IPS-NIHi11 (cell line): ENCODE results near the gene ADGRG3.
"Not testable (repeated sequence)": the region's sequence is repeated elsewhere in the genome, so short reads cannot be mapped to it uniquely, and the experiment has no call there.

Experiments used
- DNase-seq: peaks from one replicate; pipeline ENCODE4 v3.0.0; 2012; ENCODE audit warnings: mixed read lengths, low spot score

The ADGRG3 gene

DNA sequence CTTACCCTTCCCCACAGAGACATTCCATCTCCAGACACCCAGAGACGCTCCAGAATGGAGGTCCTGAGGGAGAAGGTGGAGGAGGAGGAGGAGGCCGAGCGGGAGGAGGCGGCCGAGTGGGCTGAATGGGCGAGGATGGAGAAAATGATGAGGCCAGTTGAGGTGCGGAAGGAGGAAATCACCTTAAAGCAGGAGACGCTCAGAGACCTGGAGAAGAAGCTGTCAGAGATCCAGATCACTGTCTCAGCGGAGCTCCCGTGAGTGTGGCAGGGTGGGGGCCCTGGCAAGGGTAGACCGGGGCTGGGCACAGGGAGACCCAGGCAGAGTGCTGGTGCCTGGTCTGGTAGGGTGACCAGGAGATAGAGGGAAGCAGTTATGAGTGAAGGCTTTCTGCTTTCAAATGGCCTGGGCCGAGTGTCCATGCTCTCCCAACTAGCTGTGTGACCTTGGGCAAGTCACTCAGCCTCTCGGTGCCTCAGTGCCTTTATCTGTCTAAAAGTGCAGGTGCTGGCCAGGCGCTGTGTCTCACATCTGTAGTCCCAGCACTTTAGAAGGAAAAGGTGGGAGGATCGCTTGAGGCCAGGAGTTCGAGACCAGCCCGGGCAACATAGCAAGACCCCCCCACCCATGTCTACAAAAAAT, 29.9 kb downstream of the ADGRG3 start:
- DNase-seq: peak; percentile 4

DNA sequence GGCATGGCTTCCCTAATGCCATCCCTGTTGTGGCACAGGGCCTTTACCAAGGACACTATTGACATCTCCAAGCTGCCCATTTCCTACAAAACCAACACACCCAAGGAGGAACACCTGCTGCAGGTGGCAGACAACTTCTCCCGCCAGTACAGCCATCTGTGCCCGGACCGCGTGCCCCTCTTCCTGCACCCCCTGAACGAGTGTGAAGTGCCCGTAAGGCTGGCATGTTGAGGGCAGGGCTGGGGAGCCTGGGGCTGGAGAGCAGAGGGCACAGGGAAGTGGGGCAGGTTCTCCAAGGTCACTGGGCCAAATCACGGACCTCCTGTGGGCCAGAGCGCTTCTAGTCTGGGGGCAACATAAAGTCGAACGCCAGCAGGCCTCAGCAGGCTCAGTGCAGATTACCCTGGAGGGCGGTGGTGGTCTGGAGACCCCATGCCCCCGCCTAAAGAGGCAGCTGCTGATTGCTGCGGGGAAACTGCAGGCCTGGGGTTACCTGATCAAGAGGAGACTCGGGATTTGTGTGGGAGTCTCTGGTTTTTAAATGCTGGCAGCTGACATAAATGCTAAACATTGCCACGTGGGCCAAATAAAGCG, 30.8 kb downstream of the ADGRG3 start:
- peak; percentile 3 for DNase-seq

DNA sequence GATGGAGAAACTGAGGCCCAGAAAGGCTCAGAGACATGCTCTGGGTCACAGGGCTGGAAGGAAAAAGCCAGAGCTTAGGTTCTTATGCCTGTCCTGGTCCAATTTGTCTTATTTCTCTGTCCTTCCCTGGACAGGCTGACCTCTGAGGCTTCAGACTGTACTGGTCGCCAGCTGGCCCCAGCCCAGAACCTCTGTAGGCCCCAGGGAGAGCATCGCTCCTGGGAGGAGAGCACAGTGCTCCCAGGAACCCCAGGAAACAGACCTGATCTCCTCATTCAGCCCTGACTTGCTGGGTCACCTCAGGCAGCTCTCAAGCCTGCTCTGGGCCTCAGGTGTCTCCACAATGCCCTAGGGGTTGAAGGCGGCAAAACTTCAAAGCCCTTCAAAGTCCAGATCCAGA, 31.4 kb downstream of the ADGRG3 start:
- DNase-seq: peak; percentile 2

DNA sequence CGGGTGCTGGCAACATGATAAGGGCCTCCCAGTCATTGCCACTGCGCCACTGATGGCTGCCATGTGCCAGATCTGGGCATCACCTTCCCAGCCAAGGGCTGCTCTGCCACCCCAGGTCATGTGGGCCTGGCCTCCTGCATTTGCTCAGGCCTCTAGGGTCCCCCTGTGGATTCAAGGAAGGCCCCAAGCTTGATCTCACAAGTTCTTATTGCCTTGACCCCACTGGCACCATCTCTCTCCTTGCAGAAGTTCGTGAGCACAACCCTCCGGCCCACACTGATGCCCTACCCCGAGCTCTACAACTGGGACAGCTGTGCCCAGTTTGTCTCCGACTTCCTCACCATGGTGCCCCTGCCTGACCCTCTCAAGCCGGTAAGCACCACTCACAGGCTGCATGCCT, 31.8 kb downstream of the ADGRG3 start:
- no peak for DNase-seq

DNA sequence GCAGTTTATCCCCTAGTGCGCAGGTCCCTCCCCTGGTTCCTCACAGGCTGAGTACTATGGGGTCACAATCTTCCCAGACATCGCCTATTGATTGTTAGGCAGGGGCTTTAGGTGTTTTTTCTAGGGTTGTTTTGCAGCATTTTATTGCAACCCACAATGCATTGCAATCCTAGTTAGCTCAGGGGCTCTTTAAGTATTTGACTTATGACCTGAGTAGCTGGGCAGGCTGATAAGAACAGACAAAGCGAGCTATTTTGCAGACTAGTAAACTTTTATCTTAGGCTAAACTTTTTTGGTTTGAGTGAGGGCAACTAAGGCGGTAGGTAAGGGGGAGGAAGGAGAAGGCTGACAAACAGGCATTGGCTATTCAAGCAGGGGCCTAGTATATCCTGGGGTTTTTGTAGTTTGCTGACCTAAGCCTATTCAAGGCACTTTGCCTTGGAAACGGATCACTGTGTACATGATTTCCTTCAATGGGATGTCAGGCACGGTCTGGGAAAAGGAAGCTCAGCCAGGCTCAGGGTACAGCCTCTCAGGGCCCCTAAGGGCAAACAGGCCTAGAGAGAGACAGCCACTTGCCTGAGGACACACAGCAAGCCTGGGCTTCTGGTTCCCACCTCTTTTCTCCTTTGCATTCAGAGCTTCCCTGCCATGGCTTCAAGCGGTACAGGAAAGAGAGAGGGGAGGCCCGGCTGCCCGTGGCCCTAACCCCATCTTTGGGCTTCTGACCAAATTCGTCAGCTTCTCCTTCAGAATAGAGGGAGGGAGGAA, 32.9 kb downstream of the ADGRG3 start:
- DNase-seq: peak; percentile 2

DNA sequence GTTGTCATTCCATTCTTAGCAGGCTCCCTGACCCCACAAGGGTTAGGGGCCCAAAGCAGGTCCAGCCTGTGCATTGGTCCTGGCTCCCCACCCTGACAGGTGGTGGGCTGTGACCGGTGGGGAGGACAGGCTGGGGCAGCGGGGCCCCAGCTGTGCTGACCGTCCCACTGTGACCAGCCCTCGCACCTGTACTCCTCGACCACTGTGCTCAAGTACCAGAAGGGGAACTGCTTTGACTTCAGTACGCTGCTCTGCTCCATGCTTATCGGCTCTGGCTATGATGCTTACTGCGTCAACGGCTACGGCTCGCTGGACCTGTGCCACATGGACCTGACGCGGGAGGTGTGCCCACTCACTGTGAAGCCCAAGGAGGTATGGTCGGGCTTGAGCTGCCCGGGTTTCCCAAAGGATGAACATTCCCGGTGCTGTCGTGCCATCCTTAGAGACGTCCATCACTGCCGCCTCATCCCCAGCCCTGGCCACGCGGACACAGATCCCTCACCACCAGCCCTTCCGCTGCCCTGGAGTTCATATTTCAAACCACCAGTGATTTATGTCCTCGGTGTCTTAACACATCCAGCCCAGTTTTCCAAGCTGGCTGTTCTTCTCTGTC, 33.8 kb downstream of the ADGRG3 start:
- peak; percentile 2 for DNase-seq

DNA sequence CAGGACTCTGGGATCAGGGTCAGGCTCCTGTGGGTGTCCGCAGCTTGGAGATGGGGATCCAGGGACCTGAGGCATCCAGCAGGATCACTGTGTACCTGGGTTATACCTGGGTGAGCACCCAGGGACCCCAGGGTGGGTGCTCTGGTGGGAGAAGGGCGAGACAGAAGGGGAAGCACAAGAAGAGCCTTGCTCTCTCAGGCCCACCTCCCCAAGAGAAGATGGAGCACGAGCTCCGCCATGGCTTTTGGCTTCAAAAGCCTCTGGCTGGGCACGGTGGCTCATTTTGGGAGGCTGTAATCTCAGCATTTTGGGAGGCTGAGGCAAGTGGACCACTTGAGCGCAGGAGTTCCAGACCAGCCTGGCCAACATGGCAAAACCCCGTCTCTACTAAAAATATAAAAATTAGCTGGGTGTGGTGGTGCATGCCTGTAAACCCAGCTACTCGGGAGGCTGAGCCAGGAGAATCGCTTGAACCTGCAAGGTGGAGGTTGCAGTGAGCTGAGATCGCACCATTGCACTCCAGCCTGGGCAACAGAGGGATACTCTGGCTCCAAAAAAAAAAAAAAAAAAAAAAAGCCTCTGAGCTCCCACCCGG, 35.4 kb downstream of the ADGRG3 start:
- peak; percentile 2 for DNase-seq

DNA sequence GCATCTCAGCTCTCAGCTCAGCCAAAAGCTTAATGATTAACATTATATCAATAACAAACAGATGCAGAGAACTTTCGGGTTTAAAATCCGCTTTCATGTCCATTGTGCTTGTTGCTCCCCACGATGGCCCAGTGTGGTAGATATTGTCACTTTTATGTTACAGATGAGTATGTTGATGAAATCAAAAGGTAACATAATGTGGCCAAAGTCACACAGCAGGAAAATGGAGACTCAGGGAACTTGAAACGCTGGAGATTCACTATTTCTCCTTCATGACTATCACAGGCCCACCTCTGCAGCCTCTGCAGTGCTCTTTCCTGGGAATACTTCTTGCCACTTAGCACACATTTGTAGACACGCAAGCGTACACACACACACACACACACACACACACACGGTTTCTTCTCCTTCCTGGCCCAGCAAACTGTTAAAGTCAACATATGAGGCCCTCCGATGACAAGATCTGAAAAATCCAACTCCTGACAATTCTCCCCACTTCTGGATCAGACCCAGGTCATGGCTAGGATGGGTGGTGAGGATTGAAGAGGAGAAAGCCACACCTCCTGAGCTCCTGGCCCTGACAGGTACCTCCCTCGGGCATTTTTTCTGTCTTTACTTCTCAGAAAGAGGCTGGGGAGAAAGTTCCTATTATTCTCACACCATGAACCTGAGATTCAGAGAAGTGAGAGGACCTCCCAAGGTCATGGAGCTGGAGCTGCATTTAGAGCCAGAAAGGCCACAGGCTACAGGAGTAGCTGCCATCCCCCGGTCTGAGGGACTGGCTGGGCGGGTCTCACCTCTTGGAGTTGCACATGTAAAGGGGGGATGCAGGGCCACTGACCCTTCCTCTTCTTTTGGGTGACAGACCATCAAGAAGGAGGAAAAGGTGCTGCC, 36.2 kb downstream of the ADGRG3 start:
- DNase-seq: peak; percentile 8

DNA sequence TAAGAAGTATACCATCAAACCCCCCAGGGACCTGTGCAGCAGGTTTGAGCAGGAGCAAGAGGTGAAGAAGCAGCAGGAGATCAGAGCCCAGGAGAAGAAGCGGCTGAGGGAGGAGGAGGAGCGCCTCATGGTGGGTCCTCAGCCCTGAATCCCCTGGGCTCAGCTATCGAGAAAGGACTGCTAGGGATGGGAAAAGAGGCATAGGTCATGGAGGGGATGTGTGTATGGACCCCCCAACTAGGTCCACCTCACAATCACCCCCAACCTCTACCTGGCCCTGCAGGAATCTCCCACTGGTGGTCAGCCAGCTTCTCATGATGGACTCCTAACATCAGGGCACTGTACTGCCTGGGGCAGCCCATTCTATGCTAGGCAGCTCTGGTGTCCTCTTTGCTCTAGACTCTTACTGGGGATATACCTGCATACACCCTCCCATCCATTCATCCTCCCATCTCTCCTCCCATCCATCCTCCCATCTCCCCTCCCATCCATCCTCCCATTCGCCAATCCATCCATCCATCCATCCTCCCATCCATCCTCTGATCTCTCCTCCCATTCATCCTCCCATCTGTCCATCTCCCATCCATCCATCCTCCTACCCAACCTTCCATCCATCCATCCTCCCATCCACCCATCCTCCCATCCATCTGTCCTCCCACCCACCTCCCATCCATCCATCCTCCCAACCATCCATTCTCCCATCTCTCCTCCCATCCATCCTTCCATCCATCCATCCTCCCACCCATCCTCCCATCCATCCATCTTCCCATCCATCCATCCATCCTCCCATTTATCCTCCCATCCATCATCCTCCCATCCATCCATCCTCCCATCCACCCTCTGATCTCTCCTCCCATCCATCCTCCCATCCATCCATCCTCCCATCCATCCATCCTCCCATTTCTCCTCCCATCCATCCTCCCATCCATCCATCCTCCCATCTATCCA, 37.1 kb downstream of the ADGRG3 start:
- peak; percentile 4 for DNase-seq

DNA sequence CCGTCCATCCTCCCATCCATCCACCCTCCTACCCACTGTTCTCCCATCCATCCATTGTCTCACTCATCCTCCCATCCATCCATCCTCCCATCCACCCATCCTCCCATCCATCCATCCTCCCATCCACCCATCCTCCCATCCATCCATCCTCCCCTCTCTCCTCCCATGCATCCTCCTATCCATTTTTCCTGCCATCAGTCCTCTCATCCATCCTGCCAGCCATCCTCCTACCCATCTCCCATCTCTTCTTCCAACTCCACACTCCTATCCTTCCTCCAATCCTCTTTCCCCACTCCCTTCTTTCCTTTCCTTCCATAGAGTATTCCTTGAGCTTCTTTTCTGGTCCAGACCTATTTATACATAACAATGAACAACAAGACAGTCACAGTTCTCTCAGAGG, 38.6 kb downstream of the ADGRG3 start:
- no peak for DNase-seq

DNA sequence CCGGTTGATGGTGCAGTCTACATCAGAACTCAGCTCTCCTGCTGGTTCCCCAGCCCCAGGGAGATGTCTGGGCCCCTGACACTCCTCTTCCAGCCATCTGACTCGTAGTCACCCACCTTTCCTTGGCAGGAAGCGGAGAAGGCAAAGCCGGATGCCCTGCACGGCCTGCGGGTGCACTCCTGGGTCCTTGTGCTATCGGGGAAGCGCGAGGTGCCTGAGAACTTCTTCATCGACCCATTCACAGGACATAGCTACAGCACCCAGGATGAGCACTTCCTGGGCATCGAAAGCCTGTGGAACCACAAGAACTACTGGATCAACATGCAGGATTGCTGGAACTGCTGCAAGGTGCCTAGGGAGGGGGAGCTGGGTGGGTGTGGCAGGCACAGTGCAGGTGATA, 39.2 kb downstream of the ADGRG3 start:
- no peak for DNase-seq

DNA sequence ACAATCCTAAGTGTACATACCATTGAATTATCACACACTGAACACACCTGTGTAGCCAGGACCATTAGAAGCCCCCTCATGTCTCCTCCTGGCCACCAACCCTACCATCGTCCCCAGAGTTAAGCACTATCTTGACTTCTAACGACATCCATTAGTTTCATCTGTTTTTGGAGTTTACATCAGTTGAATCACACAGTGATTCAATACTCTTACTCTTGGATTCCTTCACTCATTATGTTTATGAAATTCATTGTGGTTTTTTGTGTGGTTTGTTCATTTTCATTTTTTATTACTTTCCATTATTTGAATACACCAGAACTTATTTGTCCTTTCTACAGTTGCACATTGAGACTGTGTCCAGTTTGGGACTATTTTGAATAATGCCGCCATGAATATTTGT, 40.1 kb downstream of the ADGRG3 start:
- no peak for DNase-seq

DNA sequence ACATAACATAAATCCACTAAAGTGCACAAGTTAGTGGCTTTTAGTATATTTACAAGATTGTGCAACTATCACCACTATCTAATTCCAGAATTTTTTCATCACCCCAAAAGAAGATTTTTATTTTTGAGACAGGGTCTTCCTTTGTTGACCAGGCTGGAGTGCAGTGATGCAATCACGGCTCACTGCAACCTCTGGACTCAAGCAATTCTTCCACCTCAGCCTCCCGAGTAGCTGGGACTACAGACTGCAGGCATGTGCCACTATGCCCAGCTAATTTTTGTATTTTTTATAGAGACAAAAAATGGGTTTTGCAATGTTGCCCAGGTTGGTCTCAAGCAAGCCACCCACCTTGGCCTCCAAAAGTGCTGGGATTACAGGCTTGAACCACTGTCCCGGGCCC, 41.6 kb downstream of the ADGRG3 start:
- DNase-seq: no peak

DNA sequence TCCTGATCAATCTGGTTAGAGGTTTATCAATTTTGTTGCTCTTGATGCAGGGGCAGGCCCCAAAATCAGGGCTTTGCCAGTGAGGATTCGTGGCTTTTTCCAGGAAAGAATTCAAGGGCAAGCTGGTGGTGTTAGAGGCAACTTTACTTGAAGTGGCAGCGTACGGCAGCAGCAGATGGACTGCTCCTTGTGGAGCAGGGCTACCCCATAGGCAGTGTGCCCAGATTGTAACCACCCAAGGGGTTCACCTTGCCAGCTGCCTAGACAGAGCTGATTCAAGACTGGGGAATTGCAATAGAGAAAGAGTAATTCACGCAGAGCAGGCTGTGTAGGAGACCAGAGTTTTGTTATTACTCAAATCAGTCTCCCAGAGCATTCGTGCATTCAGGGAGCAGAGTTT, 43.2 kb downstream of the ADGRG3 start:
- DNase-seq: no peak

DNA sequence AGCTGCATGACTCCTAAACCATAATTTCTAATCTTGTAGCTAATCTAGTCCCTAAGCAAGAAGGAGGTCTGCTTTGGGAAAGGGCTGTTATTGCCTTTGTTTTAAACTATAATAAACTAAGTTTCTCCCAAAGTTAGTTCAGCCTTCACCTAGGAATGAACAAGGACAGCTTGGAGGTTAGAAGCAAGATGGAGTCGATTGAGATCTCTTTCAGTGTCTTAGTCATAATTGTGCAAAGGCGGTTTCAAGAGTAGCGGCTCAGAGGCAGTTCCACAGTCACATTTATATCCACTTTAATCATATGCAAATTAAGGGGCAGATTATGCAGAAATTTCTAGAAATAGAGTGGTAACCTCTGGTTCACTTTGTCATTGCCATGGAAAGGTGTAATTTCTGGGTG, 43.9 kb downstream of the ADGRG3 start:
- no peak for DNase-seq

DNA sequence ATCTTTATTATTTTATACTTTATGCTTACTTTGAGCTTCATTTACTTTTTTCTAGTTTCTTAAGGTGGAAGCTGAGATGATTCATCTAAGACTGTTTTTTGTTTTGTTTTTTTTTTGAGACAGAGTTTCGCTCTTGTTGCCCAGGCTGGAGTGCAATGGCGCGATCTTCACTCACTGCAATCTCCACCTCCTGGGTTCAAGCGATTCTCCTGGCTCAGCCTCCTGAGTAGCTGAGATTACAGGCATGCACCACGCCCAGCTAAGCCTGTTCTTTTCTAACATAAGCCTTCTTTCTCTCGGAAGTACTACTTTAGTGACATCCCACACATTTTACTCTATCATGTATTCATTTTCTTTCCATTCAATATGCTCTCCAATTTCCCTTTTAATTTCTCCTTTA, 44.5 kb downstream of the ADGRG3 start:
- DNase-seq: not testable (repeated sequence)

DNA sequence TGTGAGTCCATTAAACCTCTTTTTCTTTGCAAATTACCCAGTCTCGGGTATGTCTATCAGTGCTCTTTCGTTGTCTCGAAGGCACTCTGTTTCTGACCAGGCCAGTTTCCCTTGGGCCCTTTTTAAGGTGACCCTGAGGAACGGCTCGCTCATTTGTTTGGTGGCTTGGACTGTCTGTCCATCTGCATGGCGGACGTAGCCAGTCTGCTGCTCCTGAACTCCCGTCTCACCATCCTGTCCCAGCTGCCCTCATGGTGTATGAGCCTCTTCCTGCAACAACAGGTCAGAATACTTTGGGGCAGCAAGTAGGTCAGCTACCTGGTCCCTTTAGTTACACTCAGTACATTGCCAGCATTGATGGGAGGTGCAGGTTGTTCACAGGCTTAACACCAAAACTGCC, 45.5 kb downstream of the ADGRG3 start:
- no peak for DNase-seq

DNA sequence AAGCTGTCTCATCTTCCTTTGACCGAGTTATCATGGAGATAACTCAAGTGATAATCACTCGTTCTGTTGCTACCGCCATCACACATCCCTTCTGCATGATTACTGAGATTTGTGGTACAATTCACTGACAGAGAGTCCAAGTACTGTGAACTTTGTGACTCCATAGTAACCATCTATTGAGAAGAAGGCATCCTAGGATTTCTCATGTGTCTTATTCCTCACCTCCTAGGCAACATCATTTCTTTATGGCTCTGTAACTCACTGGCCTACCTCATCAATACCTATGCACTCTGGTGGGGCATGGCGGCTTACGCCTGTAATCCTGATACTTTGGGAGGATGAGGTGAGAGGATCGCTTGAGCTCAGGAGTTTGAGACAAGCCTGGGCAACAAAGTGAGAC, 45.9 kb downstream of the ADGRG3 start:
- no peak for DNase-seq

DNA sequence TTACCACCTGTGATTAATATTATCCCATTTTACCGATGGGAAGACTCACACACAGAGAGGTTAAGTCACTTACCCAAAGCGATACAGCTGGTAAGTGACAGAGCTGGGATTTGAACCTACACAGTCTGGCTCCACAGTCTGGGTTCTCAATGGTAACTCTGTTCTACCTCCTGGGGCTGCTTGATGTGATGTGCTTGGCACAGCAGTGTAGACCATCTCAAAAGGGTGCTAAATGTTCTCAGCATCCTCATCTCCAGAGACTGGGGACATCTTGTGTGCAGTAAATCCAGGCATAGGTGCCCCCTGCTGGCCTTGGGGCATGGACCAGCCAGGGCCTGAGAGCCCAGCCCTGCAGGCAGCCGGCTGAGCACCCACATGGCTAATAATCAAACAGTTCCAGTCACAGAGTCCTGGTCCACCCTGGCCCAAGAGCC, 52.1 kb downstream of the ADGRG3 start:
- DNase-seq: peak; percentile 69
